ENCODE measurements around the gene CPD.

DNA sequence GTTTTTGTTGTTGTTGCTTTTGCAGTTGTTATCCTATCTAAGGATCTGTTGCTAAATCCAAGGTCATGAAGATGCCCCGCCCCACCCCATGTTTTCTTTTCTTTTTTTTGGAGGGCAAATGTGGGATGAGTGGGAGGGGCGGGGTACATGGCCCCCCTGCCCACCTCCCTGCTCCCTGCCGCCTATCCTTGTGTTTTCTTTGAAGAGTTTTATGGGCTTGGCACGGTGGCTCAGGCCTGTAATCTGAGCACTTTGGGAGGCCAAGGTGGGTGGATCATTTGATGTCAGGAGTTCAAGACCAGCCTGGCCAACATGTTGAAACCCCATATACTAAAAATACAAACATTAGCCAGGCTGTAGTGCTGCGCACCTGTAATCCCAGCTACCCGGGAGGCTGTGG lies 79.6 kb downstream of the CPD start:
- TF ChIP-seq, protein P1, sequence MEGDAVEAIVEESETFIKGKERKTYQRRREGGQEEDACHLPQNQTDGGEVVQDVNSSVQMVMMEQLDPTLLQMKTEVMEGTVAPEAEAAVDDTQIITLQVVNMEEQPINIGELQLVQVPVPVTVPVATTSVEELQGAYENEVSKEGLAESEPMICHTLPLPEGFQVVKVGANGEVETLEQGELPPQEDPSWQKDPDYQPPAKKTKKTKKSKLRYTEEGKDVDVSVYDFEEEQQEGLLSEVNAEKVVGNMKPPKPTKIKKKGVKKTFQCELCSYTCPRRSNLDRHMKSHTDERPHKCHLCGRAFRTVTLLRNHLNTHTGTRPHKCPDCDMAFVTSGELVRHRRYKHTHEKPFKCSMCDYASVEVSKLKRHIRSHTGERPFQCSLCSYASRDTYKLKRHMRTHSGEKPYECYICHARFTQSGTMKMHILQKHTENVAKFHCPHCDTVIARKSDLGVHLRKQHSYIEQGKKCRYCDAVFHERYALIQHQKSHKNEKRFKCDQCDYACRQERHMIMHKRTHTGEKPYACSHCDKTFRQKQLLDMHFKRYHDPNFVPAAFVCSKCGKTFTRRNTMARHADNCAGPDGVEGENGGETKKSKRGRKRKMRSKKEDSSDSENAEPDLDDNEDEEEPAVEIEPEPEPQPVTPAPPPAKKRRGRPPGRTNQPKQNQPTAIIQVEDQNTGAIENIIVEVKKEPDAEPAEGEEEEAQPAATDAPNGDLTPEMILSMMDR (conservative IDR thresholded peaks at IDR 0.05 in 1 of 2, IDR thresholded peaks at IDR 0.05 in 1 of 2; ENCODE audit: low read depth in 1 of 2, low read length in 2 of 2), result no peak
- TF ChIP-seq EZH2 (IDR thresholded peaks at IDR 0.05; ENCODE audit: low read length, missing control alignments), result no peak
